Measurements from ENCODE around the gene PTGER3. TPM values are rescaled to one million over a fixed set of nuclear protein-coding genes. Genes with fewer than 3 reads are reported as not detected.

The PTGER3 gene
- total RNA-seq, 1 donor from 2014 or later = 2.5 TPM

DNA sequence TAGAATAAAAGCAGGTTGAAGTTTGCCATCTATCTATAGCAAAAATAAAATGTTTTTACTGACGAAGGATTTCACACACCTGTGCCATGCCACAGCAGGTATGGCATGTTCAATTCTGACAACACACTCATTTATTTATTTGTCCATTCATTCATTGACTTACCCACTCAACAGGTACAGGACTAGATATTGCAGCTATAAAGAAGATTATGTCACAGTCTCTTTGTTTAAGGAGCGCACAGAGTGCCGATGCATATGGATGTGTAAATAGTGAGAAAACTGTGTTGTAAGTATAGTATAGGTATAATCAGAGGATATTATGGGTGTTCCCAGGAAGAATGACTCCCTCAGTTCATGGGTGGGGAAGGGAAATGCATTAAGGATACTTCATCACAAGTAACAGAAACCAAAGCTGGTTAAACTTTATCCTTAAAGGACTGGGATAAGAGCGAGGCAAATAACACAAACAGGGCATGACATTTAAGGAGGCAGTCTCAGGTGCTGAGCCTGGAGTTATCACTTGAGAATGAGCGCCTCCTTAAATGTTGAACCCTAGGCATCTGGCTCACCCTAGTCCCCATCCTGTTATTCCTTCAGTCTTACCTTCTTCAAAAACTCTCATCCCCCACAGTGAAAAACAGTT lies 41.1 kb upstream of the PTGER3 start:
- Mint-ChIP-seq H3K4me3 (ENCODE audit: unreplicated experiment) (no peak overlapping the region), H3K27ac (ENCODE audit: unreplicated experiment) (no peak overlapping the region), H3K9me3 (ENCODE audit: low read depth) (no peaks in the 10 kb centered on the region), H3K4me1 (ENCODE audit: low read depth) (peaks cover 23% of the 10 kb centered on the region), H3K36me3 (ENCODE audit: low read depth) (no peaks in the 10 kb centered on the region), H3K27me3 (ENCODE audit: low read depth) (no peaks in the 10 kb centered on the region)
- TF ChIP-seq, protein P1, sequence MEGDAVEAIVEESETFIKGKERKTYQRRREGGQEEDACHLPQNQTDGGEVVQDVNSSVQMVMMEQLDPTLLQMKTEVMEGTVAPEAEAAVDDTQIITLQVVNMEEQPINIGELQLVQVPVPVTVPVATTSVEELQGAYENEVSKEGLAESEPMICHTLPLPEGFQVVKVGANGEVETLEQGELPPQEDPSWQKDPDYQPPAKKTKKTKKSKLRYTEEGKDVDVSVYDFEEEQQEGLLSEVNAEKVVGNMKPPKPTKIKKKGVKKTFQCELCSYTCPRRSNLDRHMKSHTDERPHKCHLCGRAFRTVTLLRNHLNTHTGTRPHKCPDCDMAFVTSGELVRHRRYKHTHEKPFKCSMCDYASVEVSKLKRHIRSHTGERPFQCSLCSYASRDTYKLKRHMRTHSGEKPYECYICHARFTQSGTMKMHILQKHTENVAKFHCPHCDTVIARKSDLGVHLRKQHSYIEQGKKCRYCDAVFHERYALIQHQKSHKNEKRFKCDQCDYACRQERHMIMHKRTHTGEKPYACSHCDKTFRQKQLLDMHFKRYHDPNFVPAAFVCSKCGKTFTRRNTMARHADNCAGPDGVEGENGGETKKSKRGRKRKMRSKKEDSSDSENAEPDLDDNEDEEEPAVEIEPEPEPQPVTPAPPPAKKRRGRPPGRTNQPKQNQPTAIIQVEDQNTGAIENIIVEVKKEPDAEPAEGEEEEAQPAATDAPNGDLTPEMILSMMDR (IDR thresholded peaks at IDR 0.05) = no peak
- no peak for DNase-seq (ENCODE audit: low spot score)

DNA sequence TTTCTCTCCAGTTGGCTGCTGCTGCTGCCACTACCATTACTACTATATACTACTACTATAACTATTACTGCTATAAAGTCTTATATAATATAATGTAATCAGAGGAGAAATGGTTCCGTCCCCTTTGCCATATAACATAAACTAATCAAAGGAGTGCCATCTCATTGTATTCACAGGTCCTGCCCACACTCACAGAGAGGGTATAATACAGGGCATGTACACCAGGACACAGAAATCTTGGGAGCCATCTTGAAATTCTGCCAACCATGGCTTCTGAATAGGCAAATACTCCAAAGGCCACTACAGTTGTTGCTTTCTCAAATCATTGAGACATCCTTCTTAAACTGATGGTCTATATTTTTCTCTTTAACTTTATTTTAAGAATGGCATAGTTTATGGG lies 40.1 kb upstream of the PTGER3 start:
- no peaks in the 10 kb centered on the region for H3K27me3 Mint-ChIP-seq (ENCODE audit: low read depth)
- no peak for DNase-seq (ENCODE audit: low spot score)
- no peak overlapping the region for H3K27ac Mint-ChIP-seq (ENCODE audit: unreplicated experiment)
- H3K4me1 Mint-ChIP-seq (ENCODE audit: low read depth) = peaks cover 23% of the 10 kb centered on the region
- H3K4me3 Mint-ChIP-seq (ENCODE audit: unreplicated experiment) = no peak overlapping the region
- no peaks in the 10 kb centered on the region for H3K36me3 Mint-ChIP-seq (ENCODE audit: low read depth)
- no peaks in the 10 kb centered on the region for H3K9me3 Mint-ChIP-seq (ENCODE audit: low read depth)
- TF ChIP-seq, protein P1 (IDR thresholded peaks at IDR 0.05) = no peak

DNA sequence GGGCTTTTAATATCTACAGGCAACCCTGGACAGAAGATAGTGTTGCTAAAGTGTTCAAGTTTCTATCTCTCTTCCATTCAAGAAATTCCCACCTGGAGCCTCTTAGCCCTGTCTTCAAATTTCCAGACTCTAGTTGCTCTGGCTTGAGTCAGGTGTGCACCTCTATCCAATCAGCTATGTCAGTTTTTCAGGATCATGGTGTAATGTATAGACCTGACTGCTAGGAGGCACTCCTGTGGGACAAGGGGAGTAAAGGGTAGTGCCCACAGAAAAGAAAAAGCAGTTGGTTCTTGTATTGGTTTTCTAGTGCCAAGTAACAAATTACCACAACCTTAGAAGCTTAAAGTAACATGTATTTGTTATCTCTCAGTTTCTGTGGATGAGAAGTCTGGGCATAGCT lies 39.4 kb upstream of the PTGER3 start:
- Mint-ChIP-seq H3K9me3 (ENCODE audit: low read depth) (no peaks in the 10 kb centered on the region), H3K4me3 (ENCODE audit: unreplicated experiment) (no peak overlapping the region), H3K27me3 (ENCODE audit: low read depth) (no peaks in the 10 kb centered on the region), H3K4me1 (ENCODE audit: low read depth) (peaks cover 24% of the 10 kb centered on the region), H3K36me3 (ENCODE audit: low read depth) (no peaks in the 10 kb centered on the region), H3K27ac (ENCODE audit: unreplicated experiment) (no peak overlapping the region)
- TF ChIP-seq, protein P1 (IDR thresholded peaks at IDR 0.05) = no peak
- DNase-seq (ENCODE audit: low spot score) = no peak

DNA sequence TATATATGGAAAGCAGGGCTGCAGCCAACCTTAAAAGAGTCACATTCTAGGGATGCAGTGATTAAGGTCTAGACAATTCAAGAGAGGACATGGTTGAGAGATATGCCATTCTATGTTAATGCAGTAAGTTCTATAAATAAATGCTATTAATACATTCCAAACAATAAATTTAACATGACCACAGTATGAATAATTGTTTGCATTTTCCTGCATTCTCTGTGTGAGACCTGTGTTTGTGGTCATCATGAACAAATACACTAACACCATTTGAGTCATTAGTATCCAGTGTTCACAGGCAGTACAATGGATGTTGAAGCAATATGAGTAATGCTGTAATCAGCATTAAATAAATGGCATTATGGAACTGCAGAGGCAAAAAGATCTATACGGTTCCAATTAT lies 38.7 kb upstream of the PTGER3 start:
- no peak for DNase-seq (ENCODE audit: low spot score)
- Mint-ChIP-seq H3K27me3 (ENCODE audit: low read depth) (no peaks in the 10 kb centered on the region), H3K9me3 (ENCODE audit: low read depth) (no peaks in the 10 kb centered on the region), H3K36me3 (ENCODE audit: low read depth) (no peaks in the 10 kb centered on the region), H3K27ac (ENCODE audit: unreplicated experiment) (no peak overlapping the region), H3K4me1 (ENCODE audit: low read depth) (peaks cover 30% of the 10 kb centered on the region), H3K4me3 (ENCODE audit: unreplicated experiment) (no peak overlapping the region)
- TF ChIP-seq, protein P1 (IDR thresholded peaks at IDR 0.05) = no peak

DNA sequence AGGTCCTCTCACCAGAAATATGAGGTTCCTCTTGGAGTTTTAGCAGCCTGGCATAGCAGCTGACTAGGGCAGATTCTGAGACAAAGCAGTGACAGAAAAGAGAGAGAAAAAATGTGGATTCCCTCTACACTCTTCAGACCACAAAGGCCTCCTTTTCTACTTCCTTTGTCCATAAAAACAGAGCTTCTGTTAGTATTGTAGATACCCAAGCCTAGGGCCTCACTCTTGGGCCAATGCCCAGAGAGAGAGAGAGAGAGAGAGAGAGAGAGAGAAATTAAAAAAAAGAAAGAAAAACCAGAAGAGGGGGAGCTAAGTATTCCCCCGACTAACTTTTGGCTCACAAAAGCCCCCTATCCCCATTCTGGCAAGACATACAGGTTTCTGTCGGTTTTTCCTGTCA lies 35.7 kb upstream of the PTGER3 start:
- no peaks in the 10 kb centered on the region for H3K27me3 Mint-ChIP-seq (ENCODE audit: low read depth)
- DNase-seq (ENCODE audit: low spot score) = no peak
- no peaks in the 10 kb centered on the region for H3K9me3 Mint-ChIP-seq (ENCODE audit: low read depth)
- TF ChIP-seq, protein P1 (IDR thresholded peaks at IDR 0.05) = no peak
- H3K4me1 Mint-ChIP-seq (ENCODE audit: low read depth) = peaks cover 17% of the 10 kb centered on the region
- peak overlapping the region; percentile 42 for H3K27ac Mint-ChIP-seq (ENCODE audit: unreplicated experiment)
- no peaks in the 10 kb centered on the region for H3K36me3 Mint-ChIP-seq (ENCODE audit: low read depth)
- H3K4me3 Mint-ChIP-seq (ENCODE audit: unreplicated experiment) = no peak overlapping the region
